ENCODE data around the gene ATAD1. TPM values are rescaled to one million over a fixed set of nuclear protein-coding genes. Genes with fewer than 3 reads are reported as not detected.

Gene ATAD1
- total and polyA plus RNA-seq, 2 of the 4 experiments (the other 2 are of a cell fraction) = 12.7 to 21.9 TPM

GRCh38 chr10:87837445-87837844 lies 19.4 kb upstream of the ATAD1 start:
- Histone ChIP-seq H2BK20ac (ENCODE audit: low read depth, low read length) (no peak overlapping the region), H3K27me3 (ENCODE audit: control insufficient read depth, insufficient read depth, low read length) (no peaks in the 10 kb centered on the region), H3K18ac (ENCODE audit: low read depth, low read length) (no peak overlapping the region), H3K4ac (ENCODE audit: low read depth, low read length) (no peak overlapping the region), H2AK9ac (replicated peaks; ENCODE audit: low read depth, low read length, poor library complexity) (no peak overlapping the region), H3K4me1 (ENCODE audit: control insufficient read depth, insufficient read depth, low read length) (peaks cover 2% of the 10 kb centered on the region; the same call in 1 of the 2 replicates), H2BK120ac (ENCODE audit: low read depth, low read length) (no peak overlapping the region), H3K79me1 (ENCODE audit: low read depth in 1 of 2, low read length in 2 of 2) (no peaks in the 10 kb centered on the region), H3K4me2 (ENCODE audit: low read depth, low read length) (no peak overlapping the region), H4K91ac (ENCODE audit: insufficient read depth, low read depth, low read length) (no peak overlapping the region), H4K8ac (ENCODE audit: low read depth in 2 of 2, low read length in 2 of 2) (no peak overlapping the region), H3K9me3 (ENCODE audit: control insufficient read depth, insufficient read depth, low read length) (no peaks in the 10 kb centered on the region), H3K14ac (replicated peaks; ENCODE audit: low read depth, low read length) (no peak overlapping the region), H3K23ac (ENCODE audit: low read depth, low read length) (no peak overlapping the region), H3K4me3 (ENCODE audit: insufficient read depth, low read depth, low read length) (no peak overlapping the region), H2AK5ac (ENCODE audit: low read depth, low read length) (no peak overlapping the region), H3K9me1 (ENCODE audit: insufficient read depth, low read length) (peaks cover 2% of the 10 kb centered on the region; the same call in 1 of the 2 replicates), H4K5ac (ENCODE audit: low read depth, low read length) (no peak overlapping the region), H2AFZ (replicated peaks; ENCODE audit: low read length, poor library complexity) (no peak overlapping the region), H3K56ac (ENCODE audit: extremely low read depth, insufficient read depth, low read length) (no peak overlapping the region), H3K9ac (ENCODE audit: low read depth, low read length) (no peak overlapping the region), H2BK15ac (ENCODE audit: low read depth, low read length) (no peak overlapping the region), H4K20me1 (ENCODE audit: insufficient read depth, low read length) (no peaks in the 10 kb centered on the region), H2BK5ac (ENCODE audit: low read depth, low read length, poor library complexity, severe bottlenecking) (no peak overlapping the region), H3K36me3 (ENCODE audit: control insufficient read depth, insufficient read depth, low read length) (no peaks in the 10 kb centered on the region), H3K27ac (ENCODE audit: insufficient read depth, low read length) (no peak overlapping the region)
- no peak for ATAC-seq (ENCODE audit: low read depth)
- TF ChIP-seq SMC3 (IDR thresholded peaks at IDR 0.05; ENCODE audit: low read depth, low read length) (no peak), ELK1 (IDR thresholded peaks at IDR 0.05; ENCODE audit: borderline replicate concordance, low read depth, low read length) (no peak)
- CTCF ChIA-PET = no interaction called here
- intact Hi-C loops (cut with micrococcal nuclease) (no loop called here), dilution Hi-C loops (cut with HindIII; ENCODE audit: low sequenced_read_pairs, unreplicated experiment) (no loop called here), in situ Hi-C loops (cut with MboI; ENCODE audit: low sequenced_read_pairs) (no loop called here)
- POLR2A ChIA-PET (ENCODE audit: unreplicated experiment) = no interaction called here
- DNase-seq = no peak
- BruUV-seq (replicated peaks) = no TSS peak

Measured in IMR-90 (cell line).